ENCODE results near the gene LRP6. TPM values are rescaled to one million over a fixed set of nuclear protein-coding genes. Genes with fewer than 3 reads are reported as not detected.

Gene LRP6
- total RNA-seq, 4 donors from 2014 or later: 11.7 to 102 (median 58.9) TPM

GRCh38 chr12:12195081-12195480 lies 71.8 kb downstream of the LRP6 start:
- in situ Hi-C loops (cut with MboI; ENCODE audit: low pct_ligation_motif_present in 1 of 4, low pct_unique_long_range_greater_than_20kb in 1 of 4, low sequenced_read_pairs in 3 of 4) (no loop called here), intact Hi-C loops (cut with DNase I; ENCODE audit: low total_unique reads) (no loop called here)
- 86 to 94% methylated on average over 3 of the region's 3 CpGs for WGBS, 2 donors (ENCODE audit: low coverage in 1 of 2)
- TF ChIP-seq POLR2A (IDR thresholded peaks at IDR 0.05) (no peak), POLR2AphosphoS5 (IDR thresholded peaks at IDR 0.05) (no peak), EP300 (IDR thresholded peaks at IDR 0.05; ENCODE audit: low read depth) (no peak)
- TF ChIP-seq, protein P1, sequence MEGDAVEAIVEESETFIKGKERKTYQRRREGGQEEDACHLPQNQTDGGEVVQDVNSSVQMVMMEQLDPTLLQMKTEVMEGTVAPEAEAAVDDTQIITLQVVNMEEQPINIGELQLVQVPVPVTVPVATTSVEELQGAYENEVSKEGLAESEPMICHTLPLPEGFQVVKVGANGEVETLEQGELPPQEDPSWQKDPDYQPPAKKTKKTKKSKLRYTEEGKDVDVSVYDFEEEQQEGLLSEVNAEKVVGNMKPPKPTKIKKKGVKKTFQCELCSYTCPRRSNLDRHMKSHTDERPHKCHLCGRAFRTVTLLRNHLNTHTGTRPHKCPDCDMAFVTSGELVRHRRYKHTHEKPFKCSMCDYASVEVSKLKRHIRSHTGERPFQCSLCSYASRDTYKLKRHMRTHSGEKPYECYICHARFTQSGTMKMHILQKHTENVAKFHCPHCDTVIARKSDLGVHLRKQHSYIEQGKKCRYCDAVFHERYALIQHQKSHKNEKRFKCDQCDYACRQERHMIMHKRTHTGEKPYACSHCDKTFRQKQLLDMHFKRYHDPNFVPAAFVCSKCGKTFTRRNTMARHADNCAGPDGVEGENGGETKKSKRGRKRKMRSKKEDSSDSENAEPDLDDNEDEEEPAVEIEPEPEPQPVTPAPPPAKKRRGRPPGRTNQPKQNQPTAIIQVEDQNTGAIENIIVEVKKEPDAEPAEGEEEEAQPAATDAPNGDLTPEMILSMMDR (IDR thresholded peaks at IDR 0.05): no peak
- DNase-seq: no peak
- Histone ChIP-seq H3K4me3 (no peak overlapping the region), H3K4me1 (no peaks in the 10 kb centered on the region), H3K36me3 (no peaks in the 10 kb centered on the region), H3K27me3 (no peaks in the 10 kb centered on the region), H3K27ac (no peak overlapping the region), H3K9me3 (peaks cover 3 to 6% of the 10 kb centered on the region in 2 donors)

DNA sequence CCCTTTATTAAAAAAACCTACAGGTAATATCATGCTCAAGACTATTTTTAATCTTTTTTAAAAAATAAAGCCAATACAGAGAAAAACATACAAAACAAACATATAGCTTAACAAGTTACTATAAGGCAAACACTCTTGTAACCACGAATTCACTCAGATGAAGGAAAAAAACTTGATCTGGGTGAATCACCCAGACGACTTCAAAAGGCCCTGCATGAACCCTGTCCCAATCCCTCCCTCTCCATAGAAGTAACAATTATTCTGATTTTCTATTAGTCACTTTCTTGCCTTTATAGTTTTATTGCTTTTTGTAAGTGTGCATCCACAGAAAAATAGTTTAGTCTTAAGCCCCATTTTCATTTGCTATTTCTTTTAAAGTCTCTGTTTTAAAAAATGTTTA lies 72.6 kb downstream of the LRP6 start:
- Histone ChIP-seq H3K4me3 (no peak overlapping the region), H3K4me1 (no peaks in the 10 kb centered on the region), H3K36me3 (no peaks in the 10 kb centered on the region), H3K9me3 (peaks cover 3 to 6% of the 10 kb centered on the region in 2 donors), H3K27me3 (no peaks in the 10 kb centered on the region), H3K27ac (no peak overlapping the region)
- WGBS, 2 donors (ENCODE audit: low coverage in 1 of 2): 45 to 55% methylated on average over 2 of the region's 2 CpGs
- in situ Hi-C loops (cut with MboI; ENCODE audit: low pct_ligation_motif_present in 1 of 4, low pct_unique_long_range_greater_than_20kb in 1 of 4, low sequenced_read_pairs in 3 of 4): no loop called here
- TF ChIP-seq POLR2AphosphoS5 (IDR thresholded peaks at IDR 0.05) (no peak), POLR2A (IDR thresholded peaks at IDR 0.05) (no peak), EP300 (IDR thresholded peaks at IDR 0.05; ENCODE audit: low read depth) (no peak)
- TF ChIP-seq, protein P1 (IDR thresholded peaks at IDR 0.05): no peak
- no peak for DNase-seq
- intact Hi-C loops (cut with DNase I; ENCODE audit: low total_unique reads): no loop called here

GRCh38 chr12:12191008-12191407 lies 75.8 kb downstream of the LRP6 start:
- no peaks in the 10 kb centered on the region for H3K9me3 ChIP-seq
- no peak overlapping the region for H3K4me3 ChIP-seq
- H3K27me3 ChIP-seq: no peaks in the 10 kb centered on the region
- intact Hi-C loops (cut with DNase I; ENCODE audit: low total_unique reads) (no loop called here), in situ Hi-C loops (cut with MboI; ENCODE audit: low pct_ligation_motif_present in 1 of 4, low pct_unique_long_range_greater_than_20kb in 1 of 4, low sequenced_read_pairs in 3 of 4) (no loop called here)
- H3K36me3 ChIP-seq: no peaks in the 10 kb centered on the region
- DNase-seq: no peak
- no peak overlapping the region for H3K27ac ChIP-seq
- 95% methylated on average over 4 of the region's 4 CpGs; no CpG with 5 or more reads in 1 of the 2 donors for WGBS, 2 donors (ENCODE audit: low coverage in 1 of 2)
- peaks cover 0 to 12% (median 2%) of the 10 kb centered on the region in 4 donors for H3K4me1 ChIP-seq
- TF ChIP-seq, protein P1 (IDR thresholded peaks at IDR 0.05): no peak
- TF ChIP-seq POLR2AphosphoS5 (IDR thresholded peaks at IDR 0.05): no peak
- TF ChIP-seq POLR2A (IDR thresholded peaks at IDR 0.05): no peak
- TF ChIP-seq EP300 (IDR thresholded peaks at IDR 0.05; ENCODE audit: low read depth): no peak

DNA sequence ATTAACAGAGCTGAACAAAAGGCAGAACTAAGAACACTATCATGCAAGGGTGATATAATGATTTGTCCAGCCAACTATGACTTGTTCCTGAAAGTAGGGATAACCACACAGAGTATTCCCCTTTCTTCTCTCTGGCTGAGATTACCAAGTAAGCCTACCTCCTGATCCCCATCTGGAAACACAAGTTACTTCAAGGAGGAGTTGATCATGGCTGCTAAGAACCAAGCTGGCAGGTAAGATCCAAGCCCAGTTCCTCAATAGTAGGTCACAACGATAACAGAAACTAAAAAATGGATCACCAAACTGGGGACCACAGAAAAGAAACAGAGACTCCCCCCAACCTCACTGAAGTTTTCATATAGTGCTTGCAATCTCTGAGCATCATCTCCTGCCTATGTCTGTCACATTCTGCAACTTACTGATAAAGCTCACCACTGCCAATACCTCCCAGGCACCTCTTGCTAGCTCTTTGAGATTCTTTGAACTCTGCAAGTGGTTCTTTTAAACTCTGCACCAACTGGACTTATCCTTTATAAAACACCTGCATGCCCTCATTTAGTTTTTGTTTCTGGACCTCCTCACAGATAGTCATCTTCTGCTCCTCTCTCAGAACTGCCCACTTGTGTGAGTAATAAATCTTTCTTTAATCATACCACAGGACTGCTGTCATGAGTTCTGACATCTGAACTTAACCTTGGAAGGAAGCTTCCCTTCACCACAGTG lies 76.6 kb downstream of the LRP6 start:
- peaks cover 0 to 14% (median 2%) of the 10 kb centered on the region in 4 donors for H3K4me1 ChIP-seq
- no peaks in the 10 kb centered on the region for H3K9me3 ChIP-seq
- no peak overlapping the region for H3K4me3 ChIP-seq
- intact Hi-C loops (cut with DNase I; ENCODE audit: low total_unique reads): no loop called here
- H3K27ac ChIP-seq: no peak overlapping the region
- H3K27me3 ChIP-seq: no peaks in the 10 kb centered on the region
- DNase-seq: no peak
- TF ChIP-seq POLR2A (IDR thresholded peaks at IDR 0.05): no peak
- no peak for TF ChIP-seq POLR2AphosphoS5 (IDR thresholded peaks at IDR 0.05)
- no peak for TF ChIP-seq EP300 (IDR thresholded peaks at IDR 0.05; ENCODE audit: low read depth)
- TF ChIP-seq, protein P1 (IDR thresholded peaks at IDR 0.05): no peak
- WGBS, 2 donors (ENCODE audit: low coverage in 1 of 2): 89% methylated on average over 1 of the region's 1 CpG; no CpG with 5 or more reads in 1 of the 2 donors
- in situ Hi-C loops (cut with MboI; ENCODE audit: low pct_ligation_motif_present in 1 of 4, low pct_unique_long_range_greater_than_20kb in 1 of 4, low sequenced_read_pairs in 3 of 4): no loop called here
- no peaks in the 10 kb centered on the region for H3K36me3 ChIP-seq

All from transverse colon (tissue), 4 donors.